Left lung (tissue), 10 donors: ENCODE measurements around the gene PTPN13. TPM values are rescaled to one million over a fixed set of nuclear protein-coding genes. Genes with fewer than 3 reads are reported as not detected.

Experiments
- ATAC-seq: fragments of 200-7000 bp; cut with Tn5 transposase; one replicate; pipeline ENCODE4 v1.9.1; 2020; ENCODE audit warnings: moderate library complexity
- DNase-seq, 4 donors: peaks; one replicate each; pipeline ENCODE4 v3.0.0-alpha.2; 2013 to 2020
- H3K27ac ChIP-seq, 2 donors: fragments of 200-600 bp; sonication (generic) in 1 of 2; one replicate each; pipeline versions ENCODE4 v1.5.0 to v1.8.0; 2020 to 2021
- H3K27me3 ChIP-seq, 2 donors: fragments of 200-600 bp; sonication (generic) in 1 of 2; one replicate each; pipeline versions ENCODE4 v1.5.0 to v1.8.0; 2020 to 2021
- H3K36me3 ChIP-seq, 2 donors: fragments of 200-600 bp; sonication (generic) in 1 of 2; one replicate each; pipeline versions ENCODE4 v1.5.0 to v1.8.0; 2020 to 2021
- H3K4me1 ChIP-seq, 2 donors: fragments of 200-600 bp; one replicate each; pipeline ENCODE4 v1.8.0; 2021
- H3K4me3 ChIP-seq, 2 donors: fragments of 200-600 bp; sonication (generic) in 1 of 2; one replicate each; pipeline versions ENCODE4 v1.5.0 to v1.8.0; 2020 to 2021; ENCODE audit warnings: mild to moderate bottlenecking in 1 of 2
- H3K9me3 ChIP-seq, 2 donors: fragments of 200-600 bp; sonication (generic) in 1 of 2; one replicate each; pipeline versions ENCODE4 v1.5.0 to v1.8.0; 2020 to 2021
- intact Hi-C, 2 donors: fragments of 100-400 bp; cut with DNase I; formaldehyde crosslinking; loops; one replicate each; pipeline versions ENCODE4 v1.11.2 to v1.14.2; 2022
- polyA plus RNA-seq, 6 donors: library from polyadenylated mRNA; unstranded; fragments of 120-200 nt; gene quantifications; one replicate each; pipeline ENCODE4 v1.2.1, GENCODE V29; 2013; ENCODE audit not compliant: insufficient read length in 6 of 6
- total RNA-seq, 2 donors: library from RNA; stranded (reverse); fragmentation: NEBNext Ultra II Directional; extraction: Animal tissue kit (Norgen Biotek cat#: 25700); gene quantifications; one replicate each; pipeline ENCODE4 v1.2.1, GENCODE V29; 2021
- TF ChIP-seq, protein P1 (sequence below), 2 donors: fragments of 200-600 bp; sonication (generic) in 1 of 2; IDR thresholded peaks; one replicate each; pipeline versions ENCODE4 v1.5.0 to v1.8.0; 2021; ENCODE audit warnings: antibody characterized with exemption in 2 of 2
- donor health status: DM: no; HTN: yes; CAD: no.
- donor health status: DM: no; HTN: no; CAD: no.

PTPN13 gene
- total and polyA plus RNA-seq, 8 donors: 59.0 to 159 (median 95.6) TPM

DNA sequence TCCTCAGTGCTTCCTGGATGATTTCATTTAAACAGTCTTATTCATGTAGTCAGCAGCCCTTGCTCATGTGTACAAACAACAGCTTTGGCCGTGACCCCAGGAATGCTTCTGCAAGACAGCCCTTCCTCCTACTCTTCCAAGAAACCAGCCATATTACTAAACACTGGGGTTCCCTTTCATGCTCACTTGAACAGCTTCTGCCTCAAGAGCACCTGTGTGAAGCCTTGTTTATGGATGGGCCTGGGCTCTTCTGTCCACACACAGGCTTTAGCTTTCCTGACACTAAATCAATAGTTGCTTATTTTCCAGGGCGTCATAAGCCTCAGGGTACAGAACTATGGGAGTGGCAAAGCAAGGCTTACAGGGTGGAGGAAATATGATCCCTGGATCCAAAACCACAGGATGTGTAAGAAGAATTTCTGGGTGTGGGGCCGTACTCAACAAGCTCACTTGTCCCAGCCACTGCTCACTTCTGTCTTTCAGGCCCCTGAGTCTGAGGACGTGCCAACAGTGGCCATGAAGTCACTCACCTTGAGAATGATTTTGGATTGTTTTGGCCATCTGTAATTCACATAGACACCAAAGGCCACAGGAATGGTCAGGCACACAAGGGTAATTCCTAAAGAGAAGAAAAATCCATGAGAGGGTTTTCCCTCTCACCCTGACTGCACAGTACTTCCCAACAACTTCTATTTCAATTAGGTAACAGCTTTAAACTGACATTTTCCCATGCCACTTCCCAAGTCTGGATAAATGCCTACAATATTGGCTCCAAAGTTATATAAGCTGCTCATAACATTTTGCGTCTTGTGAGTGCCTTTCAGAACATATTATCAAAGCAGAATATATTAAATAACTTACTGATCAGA is 237.4 kb downstream of the PTPN13 start:
- Histone ChIP-seq H3K27ac (no peak overlapping the region), H3K27me3 (no peaks in the 10 kb centered on the region), H3K4me1 (peaks cover 0 to 6% of the 10 kb centered on the region in 2 donors), H3K36me3 (no peaks in the 10 kb centered on the region), H3K4me3 (no peak overlapping the region), H3K9me3 (no peaks in the 10 kb centered on the region)
- intact Hi-C loops: no loop called here
- DNase-seq (peak in 2 of 4 donors; percentile 55 to 56), ATAC-seq (peak; percentile 83)
- TF ChIP-seq, protein P1, sequence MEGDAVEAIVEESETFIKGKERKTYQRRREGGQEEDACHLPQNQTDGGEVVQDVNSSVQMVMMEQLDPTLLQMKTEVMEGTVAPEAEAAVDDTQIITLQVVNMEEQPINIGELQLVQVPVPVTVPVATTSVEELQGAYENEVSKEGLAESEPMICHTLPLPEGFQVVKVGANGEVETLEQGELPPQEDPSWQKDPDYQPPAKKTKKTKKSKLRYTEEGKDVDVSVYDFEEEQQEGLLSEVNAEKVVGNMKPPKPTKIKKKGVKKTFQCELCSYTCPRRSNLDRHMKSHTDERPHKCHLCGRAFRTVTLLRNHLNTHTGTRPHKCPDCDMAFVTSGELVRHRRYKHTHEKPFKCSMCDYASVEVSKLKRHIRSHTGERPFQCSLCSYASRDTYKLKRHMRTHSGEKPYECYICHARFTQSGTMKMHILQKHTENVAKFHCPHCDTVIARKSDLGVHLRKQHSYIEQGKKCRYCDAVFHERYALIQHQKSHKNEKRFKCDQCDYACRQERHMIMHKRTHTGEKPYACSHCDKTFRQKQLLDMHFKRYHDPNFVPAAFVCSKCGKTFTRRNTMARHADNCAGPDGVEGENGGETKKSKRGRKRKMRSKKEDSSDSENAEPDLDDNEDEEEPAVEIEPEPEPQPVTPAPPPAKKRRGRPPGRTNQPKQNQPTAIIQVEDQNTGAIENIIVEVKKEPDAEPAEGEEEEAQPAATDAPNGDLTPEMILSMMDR (IDR thresholded peaks at IDR 0.05): no peak

DNA sequence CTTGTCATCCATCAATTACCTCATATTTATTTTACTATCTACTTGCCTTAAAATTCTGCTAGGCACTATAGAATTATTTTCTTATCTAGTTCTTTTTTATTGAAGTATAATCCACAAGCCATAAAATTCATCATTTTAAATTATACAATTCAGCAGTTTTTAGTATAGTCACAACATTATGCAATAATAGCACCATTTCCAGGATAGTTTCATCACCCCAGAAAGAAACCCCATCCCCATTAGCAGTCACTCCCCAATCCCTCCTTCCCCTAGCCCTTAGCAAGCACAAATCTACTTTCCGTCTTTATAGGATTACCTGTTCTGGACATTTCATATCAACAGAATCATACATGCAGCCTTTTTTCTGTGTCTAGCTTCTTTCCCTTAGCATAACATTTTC is 239.5 kb downstream of the PTPN13 start:
- Histone ChIP-seq H3K4me1 (peaks cover 0 to 6% of the 10 kb centered on the region in 2 donors), H3K4me3 (no peak overlapping the region), H3K9me3 (no peaks in the 10 kb centered on the region), H3K27me3 (no peaks in the 10 kb centered on the region), H3K36me3 (no peaks in the 10 kb centered on the region), H3K27ac (no peak overlapping the region)
- no peak for DNase-seq
- TF ChIP-seq, protein P1 (IDR thresholded peaks at IDR 0.05): no peak
- intact Hi-C loops: no loop called here
- ATAC-seq: no peak

DNA sequence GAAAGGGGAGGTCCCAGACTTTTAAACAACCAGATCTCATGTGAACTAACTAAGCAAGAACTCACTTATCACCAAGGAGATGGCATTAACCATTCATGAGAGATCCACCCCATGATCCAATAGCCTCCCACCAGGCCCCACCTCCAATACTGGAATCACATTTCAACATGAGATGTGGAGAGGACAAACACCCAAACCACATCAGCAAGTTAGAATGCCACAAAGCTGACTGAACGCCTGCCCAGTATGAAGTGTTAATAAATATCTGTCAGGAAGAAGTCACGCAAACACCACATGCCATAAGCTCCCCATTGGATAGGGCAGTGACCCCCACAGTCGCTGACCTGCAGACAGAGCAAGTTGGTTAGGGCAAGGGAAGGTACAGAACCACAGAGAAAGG is 240.8 kb downstream of the PTPN13 start:
- Histone ChIP-seq H3K27ac (no peak overlapping the region), H3K36me3 (no peaks in the 10 kb centered on the region), H3K4me3 (no peak overlapping the region), H3K4me1 (peaks cover 0 to 6% of the 10 kb centered on the region in 2 donors), H3K27me3 (no peaks in the 10 kb centered on the region), H3K9me3 (no peaks in the 10 kb centered on the region)
- intact Hi-C loops: no loop called here
- TF ChIP-seq, protein P1 (IDR thresholded peaks at IDR 0.05): no peak
- DNase-seq (no peak), ATAC-seq (no peak)

DNA sequence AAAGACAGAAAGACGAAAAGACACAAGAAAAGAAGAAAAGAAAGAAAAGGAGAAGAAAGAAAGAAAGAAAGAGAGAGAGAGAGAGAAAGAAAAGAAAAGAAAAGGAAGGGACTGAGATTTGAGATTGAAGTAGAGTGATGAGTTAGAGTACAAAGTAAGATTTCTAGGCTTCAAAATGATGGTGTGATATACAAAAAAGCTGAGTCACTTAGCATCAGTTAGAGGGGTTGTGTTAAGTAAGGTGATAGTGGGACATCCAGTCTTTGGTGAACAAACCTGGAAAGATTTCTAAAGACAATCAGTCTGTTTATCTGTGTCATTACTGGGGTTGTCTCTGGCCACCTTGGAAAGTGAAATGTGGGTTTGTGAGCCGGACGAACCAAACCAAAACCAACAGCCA is 241.6 kb downstream of the PTPN13 start:
- TF ChIP-seq, protein P1 (IDR thresholded peaks at IDR 0.05): no peak
- no peak for DNase-seq
- intact Hi-C loops: no loop called here
- Histone ChIP-seq H3K27ac (no peak overlapping the region), H3K4me3 (no peak overlapping the region), H3K9me3 (no peaks in the 10 kb centered on the region), H3K36me3 (no peaks in the 10 kb centered on the region), H3K27me3 (no peaks in the 10 kb centered on the region), H3K4me1 (peaks cover 0 to 6% of the 10 kb centered on the region in 2 donors)
- ATAC-seq: no peak

DNA sequence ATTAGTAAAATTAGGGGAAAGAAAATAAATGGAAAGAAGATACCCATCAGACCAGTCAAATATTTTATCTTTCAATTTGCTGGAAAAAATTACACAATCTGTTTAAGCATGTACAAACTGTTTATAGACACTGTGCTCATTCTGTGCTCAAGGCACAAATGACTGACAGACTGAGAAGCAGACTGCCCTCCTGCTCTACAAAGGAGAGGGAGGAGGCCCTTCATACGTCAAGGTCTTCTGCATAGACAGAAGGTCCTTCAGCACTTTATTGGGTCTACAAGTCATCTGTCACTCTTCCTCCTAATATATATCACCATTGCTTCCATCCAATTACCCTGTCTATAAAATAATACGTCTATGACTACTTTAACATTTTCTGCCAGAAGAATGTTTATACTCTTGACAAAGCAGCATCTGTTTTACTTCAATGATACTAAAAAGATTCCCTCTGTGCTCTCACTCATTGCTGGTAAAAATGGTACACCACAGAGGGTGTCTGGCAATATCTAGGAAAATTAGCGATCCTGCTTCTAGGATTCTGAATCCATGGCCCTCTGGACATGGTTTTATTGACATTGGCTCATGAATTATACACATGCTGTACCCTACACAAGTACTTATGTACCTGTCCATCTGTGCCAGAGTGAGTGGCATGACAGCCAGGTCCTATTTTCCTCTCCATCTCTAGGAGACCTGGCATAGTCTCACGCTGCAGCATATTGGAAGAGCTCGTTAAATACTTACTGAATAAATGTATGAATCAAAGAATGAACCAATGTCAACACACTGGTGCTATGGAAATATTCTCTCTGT is 243.8 kb downstream of the PTPN13 start:
- H3K4me3 ChIP-seq: no peak overlapping the region
- no peaks in the 10 kb centered on the region for H3K36me3 ChIP-seq
- TF ChIP-seq, protein P1 (IDR thresholded peaks at IDR 0.05): no peak
- no peaks in the 10 kb centered on the region for H3K4me1 ChIP-seq
- H3K27ac ChIP-seq: no peak overlapping the region
- no peaks in the 10 kb centered on the region for H3K27me3 ChIP-seq
- intact Hi-C loops: no loop called here
- ATAC-seq (no peak), DNase-seq (no peak)
- no peaks in the 10 kb centered on the region for H3K9me3 ChIP-seq
